Natural killer cell (primary cell): ENCODE results near the gene MAST4. TPM values are rescaled to one million over a fixed set of nuclear protein-coding genes. Genes with fewer than 3 reads are reported as not detected.

Source experiments
- ATAC-seq, 3 donors: fragments of 150-1000 bp in 2 of 3; fragments of 200-7000 bp in 1 of 3; cut with Tn5 transposase; 1 replicate in 1 of 3; 2 replicates in 2 of 3; pipeline ENCODE4 v1.10.0; 2021; ENCODE audit warnings: mild to moderate bottlenecking in 2 of 3, moderate library complexity in 2 of 3
- DNase-seq, 2 donors: peaks; one replicate each; pipeline versions ENCODE4 v3.0.0 to v3.0.0-alpha.2; 2013 to 2021; ENCODE audit warnings: mixed read lengths in 1 of 2
- H3K27ac ChIP-seq: one replicate; pipeline ENCODE4 v1.5.1; 2013; ENCODE audit warnings: mild to moderate bottlenecking, low read length
- H3K27me3 ChIP-seq: one replicate; pipeline ENCODE4 v1.6.1; 2013; ENCODE audit warnings: low read length; ENCODE audit not compliant: control insufficient read depth, insufficient read depth
- H3K36me3 ChIP-seq: one replicate; pipeline ENCODE4 v1.6.1; 2013; ENCODE audit warnings: low read length; ENCODE audit not compliant: control insufficient read depth, insufficient read depth
- H3K4me1 ChIP-seq: one replicate; pipeline ENCODE4 v1.6.1; 2013; ENCODE audit warnings: low read length; ENCODE audit not compliant: control insufficient read depth, insufficient read depth
- H3K4me3 ChIP-seq: one replicate; pipeline ENCODE4 v1.5.1; 2013; ENCODE audit warnings: low read length
- H3K9me3 ChIP-seq: one replicate; pipeline ENCODE4 v1.6.1; 2013; ENCODE audit warnings: low read length; ENCODE audit not compliant: control insufficient read depth, insufficient read depth
- H3K27ac Mint-ChIP-seq, 2 donors: one replicate each; pipeline ENCODE4 v1.8.0; 2022; ENCODE audit warnings: mild to moderate bottlenecking in 2 of 2, mixed read lengths in 2 of 2, moderate library complexity in 1 of 2
- H3K27me3 Mint-ChIP-seq, 2 donors: one replicate each; pipeline ENCODE4 v1.8.0; 2022; ENCODE audit warnings: low read depth in 2 of 2, mixed read lengths in 2 of 2
- H3K36me3 Mint-ChIP-seq: one replicate; pipeline ENCODE4 v1.8.0; 2022; ENCODE audit warnings: mixed read lengths
- H3K4me1 Mint-ChIP-seq, 2 donors: one replicate each; pipeline ENCODE4 v1.8.0; 2022; ENCODE audit warnings: mixed read lengths in 2 of 2
- H3K4me3 Mint-ChIP-seq: one replicate; pipeline ENCODE4 v1.8.0; 2022; ENCODE audit warnings: mild to moderate bottlenecking, moderate library complexity, mixed read lengths
- H3K9me3 Mint-ChIP-seq, 2 donors: one replicate each; pipeline ENCODE4 v1.8.0; 2022; ENCODE audit warnings: mixed read lengths in 2 of 2
- CTCF ChIP-seq: fragments of 200-600 bp; IDR thresholded peaks from one replicate; pipeline ENCODE4 v1.8.0; 2022; ENCODE audit warnings: antibody characterized with exemption
- WGBS: methylation state at CpG from one replicate; pipeline ENCODE4 v1.1.7; 2013; ENCODE audit warnings: missing lambda C conversion rate; ENCODE audit not compliant: insufficient coverage; 5-methylcytosine and 5-hydroxymethylcytosine counted together
- intact Hi-C: fragments of 100-400 bp; cut with micrococcal nuclease; formaldehyde crosslinking; loops from one replicate; pipeline ENCODE4 v1.14.2; 2022
- total RNA-seq, 4 donors: library from RNA; stranded (reverse); fragments of 120-200 nt in 1 of 4; gene quantifications; one replicate each; pipeline versions ENCODE4 v1.2.3 to v1.2.4, GENCODE V29; 2013 to 2022

The MAST4 gene
- total RNA-seq, 3 donors from 2014 or later (not counting 1 experiment from before 2014, with no cell fraction given) = 6.5 to 14.1 (median 12.7) TPM

- 98% methylated on average over 4 of the region's 4 CpGs for whole genome bisulfite sequencing
- Mint-ChIP-seq H3K4me1 (no peaks in the 10 kb centered on the region), H3K27me3 (peaks cover 7 to 10% of the 10 kb centered on the region in 2 donors), H3K9me3 (no peaks in the 10 kb centered on the region), H3K36me3 (no peaks in the 10 kb centered on the region), H3K27ac (no peak overlapping the region), H3K4me3 (no peak overlapping the region)
- DNase-seq (no peak), ATAC-seq (no peak)
- Histone ChIP-seq H3K27me3 (no peaks in the 10 kb centered on the region), H3K9me3 (no peaks in the 10 kb centered on the region), H3K27ac (no peak overlapping the region), H3K4me1 (no peaks in the 10 kb centered on the region), H3K36me3 (no peaks in the 10 kb centered on the region), H3K4me3 (no peak overlapping the region)
- TF ChIP-seq CTCF = no peak
- intact Hi-C loops = no loop called here
Observed at GRCh38 chr5:66969484-66969883, 373.3 kb downstream of the MAST4 start.

- WGBS = 65% methylated on average over 1 of the region's 2 CpGs
- H3K4me3 ChIP-seq = no peak overlapping the region
- H3K36me3 ChIP-seq = no peaks in the 10 kb centered on the region
- no peaks in the 10 kb centered on the region for H3K27me3 ChIP-seq
- no peak for DNase-seq
- H3K36me3 Mint-ChIP-seq = no peaks in the 10 kb centered on the region
- H3K4me1 ChIP-seq = no peaks in the 10 kb centered on the region
- no peaks in the 10 kb centered on the region for H3K9me3 Mint-ChIP-seq
- intact Hi-C loops = no loop called here
- no peak for ATAC-seq
- H3K4me1 Mint-ChIP-seq = no peaks in the 10 kb centered on the region
- H3K9me3 ChIP-seq = no peaks in the 10 kb centered on the region
- TF ChIP-seq CTCF = no peak
- H3K4me3 Mint-ChIP-seq = no peak overlapping the region
- no peak overlapping the region for H3K27ac Mint-ChIP-seq
- H3K27me3 Mint-ChIP-seq = peaks cover 7 to 10% of the 10 kb centered on the region in 2 donors
- H3K27ac ChIP-seq = no peak overlapping the region
Observed at GRCh38 chr5:66969963-66970362, 373.8 kb downstream of the MAST4 start.

- no peaks in the 10 kb centered on the region for H3K4me1 ChIP-seq
- H3K27me3 ChIP-seq = no peaks in the 10 kb centered on the region
- Mint-ChIP-seq H3K27me3 (peaks cover 7 to 10% of the 10 kb centered on the region in 2 donors), H3K9me3 (no peaks in the 10 kb centered on the region), H3K4me1 (no peaks in the 10 kb centered on the region), H3K4me3 (no peak overlapping the region), H3K36me3 (no peaks in the 10 kb centered on the region), H3K27ac (no peak overlapping the region)
- intact Hi-C loops = no loop called here
- H3K27ac ChIP-seq = no peak overlapping the region
- H3K36me3 ChIP-seq = no peaks in the 10 kb centered on the region
- TF ChIP-seq CTCF = no peak
- H3K9me3 ChIP-seq = no peaks in the 10 kb centered on the region
- DNase-seq = no peak
- no peak for ATAC-seq
- 96% methylated on average over 2 of the region's 2 CpGs for WGBS
- no peak overlapping the region for H3K4me3 ChIP-seq
Observed at GRCh38 chr5:66972004-66972403, 375.8 kb downstream of the MAST4 start.

- ATAC-seq (no peak), DNase-seq (no peak)
- H3K27ac ChIP-seq = no peak overlapping the region
- intact Hi-C loops = no loop called here
- Mint-ChIP-seq H3K27me3 (peaks cover 18 to 19% of the 10 kb centered on the region in 2 donors), H3K9me3 (no peaks in the 10 kb centered on the region), H3K4me1 (no peaks in the 10 kb centered on the region), H3K4me3 (no peak overlapping the region), H3K27ac (no peak overlapping the region), H3K36me3 (no peaks in the 10 kb centered on the region)
- H3K27me3 ChIP-seq = peaks cover 1% of the 10 kb centered on the region
- no peaks in the 10 kb centered on the region for H3K9me3 ChIP-seq
- no peak overlapping the region for H3K4me3 ChIP-seq
- 94% methylated on average over 6 of the region's 6 CpGs for WGBS
- TF ChIP-seq CTCF = no peak
- no peaks in the 10 kb centered on the region for H3K36me3 ChIP-seq
- no peaks in the 10 kb centered on the region for H3K4me1 ChIP-seq
Observed at GRCh38 chr5:66974256-66974655, 378.1 kb downstream of the MAST4 start.
